HG02852 (cell line): ENCODE data around the gene ZNF541.

ENCODE experiments used
- ATAC-seq: cut with Tn5 transposase; IDR thresholded peaks from one replicate; pipeline ENCODE4 v1.9.1; 2021; ENCODE audit warnings: mild to moderate bottlenecking, moderate library complexity; ENCODE audit not compliant: unreplicated experiment

The ZNF541 gene

GRCh38 chr19:47547199-47547598 is 25.7 kb downstream of the ZNF541 start:
- ATAC-seq: no peak

- ATAC-seq: no peak
Observed at GRCh38 chr19:47545061-47545948, 27.6 kb downstream of the ZNF541 start.

DNA sequence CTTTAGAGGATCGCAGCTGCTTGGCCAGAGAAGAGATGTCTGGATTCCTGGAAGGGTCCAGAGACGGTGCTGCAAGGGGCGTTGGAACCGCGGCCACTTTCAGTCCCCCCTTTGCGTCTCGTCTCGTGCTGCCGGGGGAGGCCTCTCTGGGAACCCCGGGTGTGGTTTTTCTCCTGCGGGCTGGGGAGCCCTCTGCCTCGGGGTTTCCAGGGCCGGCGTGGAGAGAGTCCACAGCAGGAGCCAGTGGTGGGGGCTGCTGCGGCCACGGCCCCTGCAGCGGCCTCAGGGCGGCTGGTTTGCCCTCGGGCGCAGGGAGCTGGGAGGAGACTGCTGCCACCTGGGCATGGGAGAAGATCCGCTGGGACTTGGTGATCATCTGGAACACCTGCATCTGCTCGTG is 28.5 kb downstream of the ZNF541 start:
- no peak for ATAC-seq

DNA sequence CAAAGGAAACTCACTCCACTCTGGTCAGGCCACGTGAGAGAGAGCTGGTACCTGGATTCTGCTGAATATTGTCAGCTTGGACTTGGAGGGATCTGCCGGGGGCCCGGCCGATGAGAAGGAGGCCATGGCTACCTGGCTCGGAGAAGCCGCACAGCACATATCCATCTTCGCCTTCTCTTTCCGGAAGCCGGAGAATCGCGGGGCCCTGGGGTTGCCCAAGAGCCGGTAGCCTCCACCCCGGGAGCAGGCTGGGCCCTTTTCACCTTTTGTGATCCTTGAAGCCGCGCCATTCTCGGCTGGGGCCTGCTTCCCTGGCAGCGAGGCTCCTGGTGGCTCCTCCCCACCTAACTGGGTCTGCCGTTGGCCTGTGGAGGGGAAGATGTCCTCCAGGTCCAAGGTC is 28.9 kb downstream of the ZNF541 start:
- no peak for ATAC-seq

- ATAC-seq: no peak
Observed at GRCh38 chr19:47542030-47542475, 30.9 kb downstream of the ZNF541 start.

DNA sequence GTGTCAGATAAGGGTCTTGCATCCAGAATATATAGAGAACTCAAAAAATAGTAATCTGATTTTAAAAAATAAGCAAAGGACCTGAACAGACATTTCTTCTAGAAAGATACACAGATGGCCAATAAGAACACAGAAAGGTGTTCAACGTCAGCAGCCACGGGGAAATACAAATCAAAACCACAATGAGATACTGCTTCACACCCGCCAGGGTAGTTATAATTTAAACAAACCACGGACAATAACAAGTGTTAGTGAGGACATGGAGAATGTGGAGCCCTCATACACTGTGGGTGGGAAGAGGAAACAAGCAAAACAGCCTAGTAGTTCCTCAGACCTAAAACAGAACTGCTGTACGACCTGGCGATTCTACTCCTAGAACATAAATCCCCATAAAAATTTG is 31.4 kb downstream of the ZNF541 start:
- ATAC-seq: no peak

- ATAC-seq: no peak
Observed at GRCh38 chr19:47540748-47541147, 32.2 kb downstream of the ZNF541 start.

- ATAC-seq: no peak
Observed at GRCh38 chr19:47539747-47540311, 33.1 kb downstream of the ZNF541 start.

DNA sequence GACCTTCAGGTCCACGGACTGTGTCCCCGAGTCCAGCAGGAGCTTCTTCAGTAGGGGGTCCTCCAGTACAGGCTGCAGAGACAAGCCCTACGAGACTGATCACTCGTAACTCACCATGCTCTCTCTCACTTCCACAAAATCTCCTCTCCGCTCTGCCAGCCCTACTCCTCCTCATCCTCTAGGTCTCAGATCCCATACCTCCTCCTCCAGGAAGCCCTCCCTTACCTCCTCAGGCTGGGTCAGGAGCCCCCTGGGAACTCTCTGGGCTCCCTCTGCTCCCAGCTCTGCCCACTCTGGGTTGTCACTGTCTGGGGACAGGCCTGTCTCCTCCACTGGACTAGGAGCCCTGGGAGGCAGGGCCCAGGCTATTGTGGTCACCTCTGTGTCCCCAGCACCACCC is 34.1 kb downstream of the ZNF541 start:
- no peak for ATAC-seq

GRCh38 chr19:47537493-47537892 is 35.5 kb downstream of the ZNF541 start:
- no peak for ATAC-seq

DNA sequence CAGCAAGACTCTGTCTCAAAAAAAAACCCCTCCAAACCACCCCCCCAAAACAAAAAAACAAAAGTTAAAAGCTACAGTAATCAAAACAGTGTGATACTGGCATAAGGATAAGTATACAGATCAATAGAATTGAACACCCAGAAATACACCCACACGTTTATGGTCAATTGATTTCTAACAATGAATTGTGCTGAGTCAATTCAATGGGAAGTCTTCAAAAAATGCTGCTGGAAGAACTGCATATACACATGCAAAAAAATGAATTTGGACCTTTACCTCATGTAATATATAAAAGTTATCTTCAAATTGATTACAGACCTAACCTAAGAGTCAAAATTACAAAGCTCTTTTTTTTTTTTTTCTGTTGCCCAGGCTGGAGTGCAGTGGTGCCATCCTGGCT is 38.3 kb downstream of the ZNF541 start:
- ATAC-seq: no peak

- ATAC-seq: no peak
Observed at GRCh38 chr19:47531640-47532387, 41.1 kb downstream of the ZNF541 start.

DNA sequence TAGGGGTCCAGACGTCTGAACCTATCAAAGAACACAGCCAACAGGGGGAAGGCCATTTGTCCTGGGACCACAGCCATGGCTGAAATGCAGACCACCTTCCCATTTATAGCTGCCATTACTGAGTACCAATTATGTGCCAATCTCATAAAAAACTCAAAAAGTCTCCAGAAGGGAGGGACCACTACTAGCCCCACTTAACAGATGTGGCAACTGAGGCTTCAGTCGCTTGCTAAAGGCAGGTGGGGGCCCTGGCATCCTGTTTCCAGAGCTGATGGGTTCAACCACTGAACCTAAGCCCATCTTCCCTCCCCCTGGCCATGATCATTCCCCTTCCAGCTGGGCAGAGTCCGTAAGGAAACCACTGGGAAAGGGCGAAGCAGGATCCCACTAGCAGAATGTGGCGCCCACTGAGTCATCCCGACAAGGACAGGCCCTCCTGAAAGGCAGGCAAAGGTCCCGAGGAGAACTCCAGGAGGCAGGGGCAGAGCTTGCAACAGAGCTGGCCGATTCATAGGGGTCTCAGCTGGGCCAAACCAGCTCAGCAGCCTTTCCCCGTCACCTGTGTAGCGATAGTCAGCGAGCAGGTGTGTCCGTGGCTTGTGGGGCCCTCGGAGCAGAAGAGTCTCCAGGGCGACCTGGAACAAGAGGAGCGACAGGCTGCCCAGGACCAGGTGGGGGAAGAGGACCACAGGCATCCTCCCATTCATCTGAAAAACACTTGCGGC is 43.8 kb downstream of the ZNF541 start:
- ATAC-seq: no peak

DNA sequence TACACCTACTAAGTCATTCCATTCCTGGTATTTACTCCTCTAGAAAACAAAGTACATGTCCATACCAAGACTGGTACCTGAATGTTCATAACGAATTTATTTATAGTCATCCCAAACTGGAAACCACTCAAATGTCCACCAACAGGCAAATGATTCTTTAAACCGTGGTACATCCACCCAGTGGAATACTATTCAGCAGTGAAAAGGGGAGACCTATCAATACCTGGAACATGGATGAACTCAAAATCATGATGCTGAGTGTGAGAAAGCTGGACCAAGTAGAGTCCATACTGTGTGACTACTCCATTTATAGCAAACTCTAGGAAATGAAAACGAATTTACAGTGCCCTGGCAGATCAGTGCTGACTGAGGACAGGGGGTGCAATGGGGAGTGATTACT is 46.1 kb downstream of the ZNF541 start:
- no peak for ATAC-seq

DNA sequence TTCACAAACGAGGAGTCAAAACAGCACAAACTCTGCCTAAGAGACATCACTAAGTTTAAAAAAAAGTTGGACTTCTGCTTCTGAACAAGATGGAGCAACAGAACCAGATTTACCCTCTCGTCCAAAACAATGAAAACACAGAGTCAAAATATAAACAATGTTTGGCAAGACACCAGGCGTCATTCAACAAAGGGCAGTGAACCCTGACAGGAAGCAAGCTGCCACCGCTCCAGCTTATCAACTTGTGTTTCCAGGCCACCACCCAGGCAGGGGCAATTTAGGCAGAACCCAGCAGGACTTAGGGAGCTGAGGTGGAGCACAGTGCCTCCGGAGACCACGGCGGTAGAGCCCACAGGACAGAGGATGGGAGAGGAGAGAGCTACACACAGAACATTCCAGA is 49.5 kb downstream of the ZNF541 start:
- no peak for ATAC-seq
